DND-41 (cell line): Measurements from ENCODE around the gene VSIG10L2.

Experiments
- CTCF ChIP-seq: IDR thresholded peaks from 2 replicates; pipeline ENCODE4 v1.5.1; 2012; ENCODE audit warnings: borderline replicate concordance, low read length, moderate library complexity, mild to moderate bottlenecking; ENCODE audit not compliant: poor library complexity, severe bottlenecking; ENCODE audit errors: extremely low read depth
- EZH2 ChIP-seq: IDR thresholded peaks from 3 replicates; pipeline ENCODE4 v1.6.1; 2012; ENCODE audit warnings: borderline replicate concordance, low read depth, mild to moderate bottlenecking, moderate library complexity, low read length, inconsistent platforms; ENCODE audit not compliant: severe bottlenecking

- TF ChIP-seq CTCF (no peak), EZH2 (no peak)
Measured at GRCh38 chr11:125929445-125930075, 16.3 kb upstream of the VSIG10L2 start.
